Tibial nerve (tissue), 4 donors: Measurements from ENCODE around the gene HOATZ. TPM values are rescaled to one million over a fixed set of nuclear protein-coding genes. Genes with fewer than 3 reads are reported as not detected.

Experiments
- DNase-seq, 2 donors: peaks; one replicate each; pipeline ENCODE4 v3.0.0-alpha.2; 2019; ENCODE audit warnings: low spot score in 2 of 2
- H3K27ac ChIP-seq, 4 donors: fragments of 200-600 bp; sonication (generic) in 3 of 4; one replicate each; pipeline ENCODE4 v1.5.1; 2017 to 2019; ENCODE audit warnings: mild to moderate bottlenecking in 1 of 4
- H3K27me3 ChIP-seq, 2 donors: fragments of 200-600 bp; sonication (generic) in 1 of 2; one replicate each; pipeline versions ENCODE4 v1.5.1 to v1.6.0; 2017 to 2019
- H3K36me3 ChIP-seq, 3 donors: fragments of 200-600 bp; sonication (generic); one replicate each; pipeline ENCODE4 v1.5.1; 2018 to 2019
- H3K4me1 ChIP-seq, 4 donors: fragments of 200-600 bp; sonication (generic) in 3 of 4; one replicate each; pipeline ENCODE4 v1.5.1; 2017 to 2019
- H3K4me3 ChIP-seq, 4 donors: fragments of 200-600 bp; sonication (generic) in 3 of 4; one replicate each; pipeline ENCODE4 v1.5.1; 2017 to 2019; ENCODE audit warnings: mild to moderate bottlenecking in 1 of 4, moderate library complexity in 1 of 4
- H3K9me3 ChIP-seq, 4 donors: fragments of 200-600 bp; sonication (generic) in 3 of 4; one replicate each; pipeline ENCODE4 v1.5.1; 2017 to 2019
- EP300 ChIP-seq, 2 donors: sonication (generic); formaldehyde crosslinking; IDR thresholded peaks; one replicate each; pipeline ENCODE4 v1.6.1; 2017; ENCODE audit warnings: antibody characterized with exemption in 2 of 2, mild to moderate bottlenecking in 1 of 2
- POLR2A ChIP-seq, 2 donors: fragments of 450-650 bp; IDR thresholded peaks; one replicate each; pipeline ENCODE4 v1.6.1; 2017; ENCODE audit warnings: antibody characterized with exemption in 2 of 2, mild to moderate bottlenecking in 2 of 2, moderate library complexity in 2 of 2
- WGBS, 2 donors: methylation state at CpG; one replicate each; pipeline ENCODE4 v1.1.5; 2018; 5-methylcytosine and 5-hydroxymethylcytosine counted together
- total RNA-seq, 4 donors: library from RNA; depleted of rRNA; stranded (reverse); fragments of >200 nt; gene quantifications; one replicate each; pipeline ENCODE4 v1.1.0, GENCODE V29; 2016
- TF ChIP-seq, protein P1 (sequence below), 5 experiments: fragments of 200-600 bp in 3 of 5; fragments of 450-650 bp in 2 of 5; sonication (generic) in 3 of 5; IDR thresholded peaks; one replicate each; pipeline ENCODE4 v1.5.1; 2016 to 2019; ENCODE audit warnings: antibody characterized with exemption in 5 of 5, mild to moderate bottlenecking in 3 of 5, moderate library complexity in 2 of 5

HOATZ gene
- total RNA-seq, 4 donors from 2014 or later: not detected

DNA sequence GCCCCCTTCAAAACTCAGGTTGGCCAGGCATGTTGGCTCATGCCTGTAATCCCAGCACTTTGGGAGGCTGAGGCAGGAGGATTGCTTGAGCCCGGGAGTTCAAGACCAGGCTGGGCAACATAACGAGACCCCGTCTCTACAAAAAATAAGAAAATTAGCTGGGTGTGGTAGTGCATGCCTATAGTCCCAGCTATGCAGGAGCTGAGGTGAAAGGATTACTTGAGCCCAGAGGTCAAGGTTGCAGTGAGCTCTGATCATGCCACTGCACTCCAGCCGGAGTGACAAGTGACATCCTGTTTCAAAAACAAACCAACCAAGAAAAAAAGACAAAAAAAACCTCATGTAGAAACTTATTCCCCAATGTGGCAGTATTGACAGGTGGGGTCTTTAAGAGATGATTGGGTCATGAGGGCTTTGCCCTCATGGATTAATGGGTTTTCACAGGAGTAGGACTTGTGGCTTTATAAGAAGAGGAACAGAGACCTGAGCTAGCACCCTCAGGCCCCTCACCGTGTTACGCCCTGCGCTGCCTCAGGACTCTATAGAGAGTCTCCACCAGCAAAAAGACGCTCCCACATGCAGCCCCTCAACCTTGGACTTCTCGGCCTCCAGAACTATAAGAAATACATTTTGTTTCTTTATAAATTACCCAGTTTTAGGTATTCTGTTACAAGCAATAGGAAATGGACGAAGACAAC lies 48.3 kb downstream of the HOATZ start:
- H3K4me1 ChIP-seq: peaks cover 0 to 4% (median 0%) of the 10 kb centered on the region in 4 donors
- no peaks in the 10 kb centered on the region for H3K27me3 ChIP-seq
- TF ChIP-seq POLR2A (IDR thresholded peaks at IDR 0.05) (no peak), EP300 (IDR thresholded peaks at IDR 0.05) (no peak)
- TF ChIP-seq, protein P1, sequence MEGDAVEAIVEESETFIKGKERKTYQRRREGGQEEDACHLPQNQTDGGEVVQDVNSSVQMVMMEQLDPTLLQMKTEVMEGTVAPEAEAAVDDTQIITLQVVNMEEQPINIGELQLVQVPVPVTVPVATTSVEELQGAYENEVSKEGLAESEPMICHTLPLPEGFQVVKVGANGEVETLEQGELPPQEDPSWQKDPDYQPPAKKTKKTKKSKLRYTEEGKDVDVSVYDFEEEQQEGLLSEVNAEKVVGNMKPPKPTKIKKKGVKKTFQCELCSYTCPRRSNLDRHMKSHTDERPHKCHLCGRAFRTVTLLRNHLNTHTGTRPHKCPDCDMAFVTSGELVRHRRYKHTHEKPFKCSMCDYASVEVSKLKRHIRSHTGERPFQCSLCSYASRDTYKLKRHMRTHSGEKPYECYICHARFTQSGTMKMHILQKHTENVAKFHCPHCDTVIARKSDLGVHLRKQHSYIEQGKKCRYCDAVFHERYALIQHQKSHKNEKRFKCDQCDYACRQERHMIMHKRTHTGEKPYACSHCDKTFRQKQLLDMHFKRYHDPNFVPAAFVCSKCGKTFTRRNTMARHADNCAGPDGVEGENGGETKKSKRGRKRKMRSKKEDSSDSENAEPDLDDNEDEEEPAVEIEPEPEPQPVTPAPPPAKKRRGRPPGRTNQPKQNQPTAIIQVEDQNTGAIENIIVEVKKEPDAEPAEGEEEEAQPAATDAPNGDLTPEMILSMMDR (IDR thresholded peaks at IDR 0.05): no peak
- H3K27ac ChIP-seq: no peak overlapping the region
- no peak for DNase-seq
- WGBS, 2 donors: 86 to 89% methylated on average over 10 of the region's 10 CpGs
- no peaks in the 10 kb centered on the region for H3K36me3 ChIP-seq
- H3K4me3 ChIP-seq: no peak overlapping the region
- no peaks in the 10 kb centered on the region for H3K9me3 ChIP-seq

DNA sequence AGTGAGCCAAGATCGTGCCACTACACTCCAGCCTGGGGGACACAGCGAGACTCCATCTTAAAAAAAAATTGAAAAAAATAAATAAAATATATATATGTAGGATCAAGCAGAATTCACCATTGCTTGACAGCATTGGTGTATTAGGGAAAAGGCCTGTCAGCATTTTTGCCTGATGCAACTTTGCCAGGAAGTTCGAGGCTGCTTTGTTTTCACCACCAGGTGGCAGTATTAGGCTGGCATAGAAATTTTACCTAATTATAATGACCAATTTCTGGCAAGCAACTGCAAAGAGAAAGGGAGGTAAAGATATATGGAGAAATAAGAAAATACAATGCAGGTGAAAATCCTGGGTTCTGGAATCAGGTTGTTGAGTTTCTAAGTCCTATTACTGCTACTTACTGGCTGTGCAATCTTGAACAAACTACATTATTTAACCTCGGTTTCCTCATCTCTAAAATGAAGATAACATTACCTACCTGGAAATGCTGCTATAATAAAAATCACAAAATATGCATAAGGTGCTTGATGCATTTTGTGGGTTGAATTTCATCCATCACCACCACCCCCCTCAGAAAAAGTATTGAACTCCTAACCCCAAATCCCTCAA lies 50.6 kb downstream of the HOATZ start:
- Histone ChIP-seq H3K4me1 (peaks cover 0 to 8% (median 0%) of the 10 kb centered on the region in 4 donors), H3K36me3 (no peaks in the 10 kb centered on the region), H3K4me3 (no peak overlapping the region), H3K27me3 (no peaks in the 10 kb centered on the region), H3K27ac (no peak overlapping the region), H3K9me3 (no peaks in the 10 kb centered on the region)
- peak; percentile 50 to 83 for DNase-seq
- TF ChIP-seq, protein P1 (IDR thresholded peaks at IDR 0.05): peak; percentile 80 to 95 (median 84)
- TF ChIP-seq EP300 (IDR thresholded peaks at IDR 0.05) (peak in 1 of 2 donors; percentile 30), POLR2A (IDR thresholded peaks at IDR 0.05) (no peak)
- WGBS, 2 donors: 65 to 70% methylated on average over 4 of the region's 4 CpGs

DNA sequence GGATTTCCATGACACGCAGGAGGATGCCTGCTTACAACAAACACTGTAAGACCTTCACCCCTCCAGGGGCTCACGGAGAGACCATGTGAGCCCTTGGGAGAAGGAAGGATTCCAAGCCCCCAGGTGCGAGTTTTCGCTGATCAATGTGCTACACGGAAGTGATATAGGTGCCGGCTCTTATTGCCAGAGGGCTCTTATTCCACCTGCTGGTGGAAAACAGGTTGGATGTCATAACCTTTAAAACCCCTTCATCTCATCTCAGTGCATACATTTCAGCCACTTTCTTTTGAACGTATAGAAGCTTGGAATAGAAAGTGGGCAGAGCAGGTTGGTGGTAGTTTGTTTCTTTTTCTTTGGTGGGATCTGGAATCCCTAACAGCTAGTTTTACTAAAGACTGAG lies 51.7 kb downstream of the HOATZ start:
- Histone ChIP-seq H3K4me3 (no peak overlapping the region), H3K4me1 (peaks cover 0 to 12% (median 0%) of the 10 kb centered on the region in 4 donors), H3K27ac (no peak overlapping the region), H3K9me3 (no peaks in the 10 kb centered on the region), H3K36me3 (no peaks in the 10 kb centered on the region), H3K27me3 (no peaks in the 10 kb centered on the region)
- no peak for DNase-seq
- TF ChIP-seq, protein P1 (IDR thresholded peaks at IDR 0.05): no peak
- WGBS, 2 donors: 70 to 90% methylated on average over 7 of the region's 7 CpGs

DNA sequence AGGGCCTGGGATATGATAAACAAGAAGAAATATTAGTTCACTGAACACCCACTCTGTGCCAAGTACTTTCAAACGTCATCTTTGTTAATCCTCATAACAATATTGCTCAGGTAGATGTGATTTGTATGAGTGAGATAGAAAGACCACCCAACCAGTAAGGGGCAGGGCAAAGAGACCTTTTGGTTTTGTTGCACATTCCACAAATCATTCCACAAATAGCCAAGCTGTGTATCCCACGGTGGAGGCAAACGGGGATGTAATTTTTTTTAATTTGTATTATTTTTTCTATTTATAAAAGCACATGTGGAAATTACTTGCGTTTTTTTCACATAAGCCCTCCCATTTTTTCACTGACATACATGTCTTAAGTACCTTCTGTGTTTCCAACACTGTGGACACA lies 54.9 kb downstream of the HOATZ start:
- Histone ChIP-seq H3K9me3 (no peaks in the 10 kb centered on the region), H3K4me1 (peaks cover 0 to 26% (median 6%) of the 10 kb centered on the region in 4 donors), H3K27ac (peak overlapping the region in 3 of 4 donors; percentile 12 to 57 (median 41)), H3K36me3 (no peaks in the 10 kb centered on the region), H3K27me3 (no peaks in the 10 kb centered on the region), H3K4me3 (no peak overlapping the region)
- no peak for DNase-seq
- TF ChIP-seq, protein P1 (IDR thresholded peaks at IDR 0.05): no peak
- TF ChIP-seq POLR2A (IDR thresholded peaks at IDR 0.05) (no peak), EP300 (IDR thresholded peaks at IDR 0.05) (no peak)
- 35 to 38% methylated on average over 4 of the region's 4 CpGs for WGBS, 2 donors

DNA sequence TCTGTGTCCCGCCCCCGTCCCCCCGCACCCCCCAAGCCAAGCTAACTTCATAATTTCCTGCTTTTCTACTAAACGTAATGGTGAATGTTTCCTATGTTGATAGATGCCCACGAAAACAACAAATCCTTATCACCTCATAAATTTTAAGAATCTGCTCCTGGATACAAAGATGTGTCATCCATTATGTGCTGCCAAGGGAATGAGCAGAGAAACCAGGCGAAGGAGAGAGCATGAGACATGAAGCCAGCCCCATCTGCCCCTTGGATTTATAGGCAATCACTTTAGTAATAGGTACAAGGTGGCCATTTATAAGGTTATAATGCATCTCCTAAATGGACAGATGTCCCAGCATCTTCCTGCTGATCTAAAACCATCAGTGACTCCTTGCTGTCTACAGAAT lies 56.2 kb downstream of the HOATZ start:
- WGBS, 2 donors: 61 to 68% methylated on average over 6 of the region's 6 CpGs
- no peak for TF ChIP-seq POLR2A (IDR thresholded peaks at IDR 0.05)
- TF ChIP-seq, protein P1 (IDR thresholded peaks at IDR 0.05): no peak
- TF ChIP-seq EP300 (IDR thresholded peaks at IDR 0.05): no peak
- H3K9me3 ChIP-seq: no peaks in the 10 kb centered on the region
- no peak for DNase-seq
- H3K36me3 ChIP-seq: no peaks in the 10 kb centered on the region
- H3K4me1 ChIP-seq: peaks cover 0 to 30% (median 6%) of the 10 kb centered on the region in 4 donors
- H3K4me3 ChIP-seq: no peak overlapping the region
- no peaks in the 10 kb centered on the region for H3K27me3 ChIP-seq
- peak overlapping the region in 2 of 4 donors; percentile 12 to 57 for H3K27ac ChIP-seq
